Stimulated activated CD8-positive, alpha-beta memory T cell treated with anti-CD3 and anti-CD28 coated beads, Interleukin-12 subunit alpha, Interleukin-12 subunit beta, amount 100 ng/mL, for 1 hour (primary cell): ENCODE measurements around the gene ZNF396.

Experiments
- DNase-seq: peaks from one replicate; pipeline ENCODE4 v3.0.0-alpha.2; 2020; ENCODE audit warnings: low read depth

Gene ZNF396

GRCh38 chr18:35335866-35336265 is 41.3 kb downstream of the ZNF396 start:
- no peak for DNase-seq

GRCh38 chr18:35334821-35335220 is 42.3 kb downstream of the ZNF396 start:
- DNase-seq: no peak

DNA sequence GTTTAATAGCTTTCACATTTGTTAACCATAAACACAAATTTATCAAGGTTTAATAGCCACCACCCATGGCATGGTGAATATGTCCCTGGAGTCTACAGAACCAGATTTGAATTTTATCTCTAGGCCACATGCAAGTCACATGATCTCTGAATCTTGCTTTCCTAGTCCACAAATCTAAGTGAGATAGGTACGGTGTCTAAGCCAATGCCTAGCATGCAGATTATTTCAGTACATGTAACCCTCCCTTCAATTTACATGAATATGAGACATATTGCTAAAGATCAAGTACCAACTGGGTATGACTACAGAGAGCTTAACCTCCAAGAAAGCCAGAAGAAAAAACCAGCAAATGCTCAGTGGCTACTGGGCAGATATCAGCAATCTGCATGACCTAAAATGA is 42.9 kb downstream of the ZNF396 start:
- DNase-seq: no peak

GRCh38 chr18:35331367-35332087 is 45.6 kb downstream of the ZNF396 start:
- DNase-seq: no peak

GRCh38 chr18:35328868-35329267 is 48.3 kb downstream of the ZNF396 start:
- no peak for DNase-seq

DNA sequence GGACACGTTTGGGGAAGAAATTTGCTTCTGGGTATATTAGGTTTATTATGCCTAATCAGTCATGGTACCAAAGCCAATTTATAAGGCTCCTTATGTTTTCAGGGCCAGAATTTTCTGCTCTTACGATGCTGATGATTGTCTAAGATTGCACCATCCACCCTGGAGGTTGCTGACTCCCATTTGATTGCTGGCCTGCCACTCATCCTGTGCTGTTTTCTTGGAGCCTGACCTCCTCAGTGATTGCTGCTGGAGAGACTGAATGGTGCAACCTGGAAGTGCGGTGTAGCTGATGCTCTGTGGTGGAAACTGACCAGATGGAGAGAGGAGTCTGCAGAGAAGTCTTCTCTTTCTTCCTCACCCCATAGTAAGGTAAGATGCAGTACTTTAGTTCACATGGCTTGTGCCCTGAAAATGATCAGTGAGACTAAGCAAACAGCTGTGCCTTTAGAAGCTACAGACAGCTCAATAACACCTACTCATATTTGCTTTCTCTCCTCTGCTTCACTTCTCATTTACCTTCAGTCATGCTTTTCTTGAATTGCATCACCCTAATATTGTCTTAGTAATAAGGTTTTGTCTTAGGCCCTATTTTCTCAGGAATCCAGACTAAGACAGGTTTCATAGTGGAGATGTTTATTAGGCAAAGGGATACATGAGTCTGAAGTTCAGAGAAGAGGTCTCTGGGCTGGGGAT is 50.3 kb downstream of the ZNF396 start:
- no peak for DNase-seq

DNA sequence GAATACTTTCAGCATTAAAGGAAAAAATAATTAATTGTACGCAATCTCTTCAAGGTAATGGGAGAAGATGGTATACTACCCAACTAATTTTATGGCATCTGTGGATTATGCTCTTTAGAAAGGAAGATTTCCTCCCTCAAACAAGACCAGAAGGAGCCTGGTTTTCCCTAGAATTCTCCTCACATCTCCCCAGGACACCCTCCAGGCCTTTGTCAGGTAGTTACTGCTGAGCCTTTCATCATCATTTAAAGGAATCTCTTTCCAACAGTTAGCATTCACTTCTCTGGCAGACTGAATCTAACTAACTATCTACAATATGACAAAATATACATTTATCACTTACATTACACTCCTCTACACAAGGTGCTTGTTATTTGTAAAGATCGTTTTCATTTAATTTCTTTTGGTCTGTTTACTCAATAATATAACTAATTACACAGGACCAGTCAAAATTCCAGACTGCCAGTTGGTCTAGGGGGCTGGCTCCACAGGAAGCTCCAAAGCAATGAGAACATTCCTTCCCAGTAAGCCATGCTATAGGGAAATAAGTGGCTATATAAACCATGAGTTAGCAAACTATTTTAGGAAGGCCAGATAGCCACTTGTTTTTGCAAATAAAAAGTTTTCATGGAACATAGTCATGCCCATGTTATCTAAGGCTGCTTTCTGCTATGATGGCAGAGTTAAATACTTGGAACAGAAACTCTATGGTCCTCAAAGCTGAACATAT is 52.0 kb downstream of the ZNF396 start:
- no peak for DNase-seq

GRCh38 chr18:35322486-35323458 is 54.4 kb downstream of the ZNF396 start:
- no peak for DNase-seq
